Subcutaneous abdominal adipose tissue (tissue), 5 donors: ENCODE results near the gene FAM107B.

Experiments
- H3K27ac ChIP-seq: one replicate; pipeline ENCODE4 v1.7.0; 2013; ENCODE audit warnings: low read depth, mild to moderate bottlenecking, inconsistent platforms, low read length, moderate library complexity
- H3K27me3 ChIP-seq, 5 donors: one replicate each; pipeline ENCODE4 v1.7.0; 2013; ENCODE audit warnings: low read length in 5 of 5, inconsistent platforms in 1 of 5; ENCODE audit not compliant: control insufficient read depth in 5 of 5, insufficient read depth in 4 of 5
- H3K36me3 ChIP-seq, 5 donors: one replicate each; pipeline ENCODE4 v1.7.0; 2013; ENCODE audit warnings: low read length in 5 of 5; ENCODE audit not compliant: control insufficient read depth in 5 of 5, insufficient read depth in 5 of 5
- H3K4me1 ChIP-seq, 5 donors: one replicate each; pipeline ENCODE4 v1.7.0; 2013; ENCODE audit warnings: low read length in 5 of 5, mild to moderate bottlenecking in 3 of 5, moderate library complexity in 1 of 5; ENCODE audit not compliant: control insufficient read depth in 5 of 5, insufficient read depth in 5 of 5
- H3K4me3 ChIP-seq, 5 donors: one replicate each; pipeline ENCODE4 v1.7.0; 2013; ENCODE audit warnings: low read length in 5 of 5, low read depth in 1 of 5
- H3K9ac ChIP-seq, 5 donors: one replicate each; pipeline ENCODE4 v1.7.0; 2013; ENCODE audit warnings: low read length in 5 of 5, mild to moderate bottlenecking in 4 of 5, moderate library complexity in 3 of 5
- H3K9me3 ChIP-seq, 5 donors: one replicate each; pipeline ENCODE4 v1.7.0; 2013; ENCODE audit warnings: low read length in 5 of 5; ENCODE audit not compliant: control insufficient read depth in 5 of 5
- donor health status: healthy.
- donor health status: healthy.
- donor health status: healthy.
- donor health status: healthy.
- donor health status: healthy.

The FAM107B gene

GRCh38 chr10:14566498-14566897, 208.2 kb downstream of the FAM107B start:
- Histone ChIP-seq H3K36me3 (peaks cover 0 to 14% (median 9%) of the 10 kb centered on the region in 5 donors), H3K27ac (no peak overlapping the region), H3K27me3 (no peaks in the 10 kb centered on the region), H3K4me3 (no peak overlapping the region), H3K4me1 (peaks cover 4 to 77% (median 51%) of the 10 kb centered on the region in 5 donors), H3K9ac (no peak overlapping the region), H3K9me3 (peaks cover 0 to 4% (median 3%) of the 10 kb centered on the region in 5 donors)

DNA sequence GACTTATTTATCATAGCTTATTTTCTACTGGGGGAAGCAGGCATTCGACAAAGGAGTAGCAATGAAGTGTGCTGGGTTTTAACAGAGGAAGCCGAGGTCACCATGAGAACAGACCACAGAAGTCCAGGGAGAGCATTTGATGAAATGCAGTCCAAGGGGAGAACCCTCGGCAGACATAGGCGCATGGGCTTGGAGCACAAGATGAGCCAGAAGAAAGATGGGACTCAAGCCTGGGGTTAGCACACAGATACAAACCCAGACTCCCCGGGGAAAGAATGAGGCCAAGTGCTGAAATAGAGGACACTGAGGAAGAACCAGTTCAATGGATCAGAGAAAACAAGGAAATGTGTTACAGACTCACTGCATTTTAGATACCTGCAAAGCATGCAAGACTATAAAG, 209.5 kb downstream of the FAM107B start:
- H3K27ac ChIP-seq = peak overlapping the region; percentile 81
- H3K4me1 ChIP-seq = peaks cover 4 to 79% (median 58%) of the 10 kb centered on the region in 5 donors
- no peak overlapping the region for H3K4me3 ChIP-seq
- no peaks in the 10 kb centered on the region for H3K27me3 ChIP-seq
- peaks cover 0 to 4% (median 3%) of the 10 kb centered on the region in 5 donors for H3K9me3 ChIP-seq
- H3K36me3 ChIP-seq = peaks cover 0 to 14% (median 9%) of the 10 kb centered on the region in 5 donors
- peak overlapping the region in 1 of 5 donors; percentile 27 for H3K9ac ChIP-seq

- H3K9ac ChIP-seq = peak overlapping the region in 1 of 5 donors; percentile 27
- no peak overlapping the region for H3K4me3 ChIP-seq
- peaks cover 4 to 73% (median 58%) of the 10 kb centered on the region in 5 donors for H3K4me1 ChIP-seq
- H3K36me3 ChIP-seq = peaks cover 0 to 14% (median 9%) of the 10 kb centered on the region in 5 donors
- H3K27ac ChIP-seq = peak overlapping the region; percentile 81
- peaks cover 0 to 4% (median 3%) of the 10 kb centered on the region in 5 donors for H3K9me3 ChIP-seq
- no peaks in the 10 kb centered on the region for H3K27me3 ChIP-seq
These were observed 210.4 kb downstream of the FAM107B start for GRCh38 chr10:14564268-14564744.

DNA sequence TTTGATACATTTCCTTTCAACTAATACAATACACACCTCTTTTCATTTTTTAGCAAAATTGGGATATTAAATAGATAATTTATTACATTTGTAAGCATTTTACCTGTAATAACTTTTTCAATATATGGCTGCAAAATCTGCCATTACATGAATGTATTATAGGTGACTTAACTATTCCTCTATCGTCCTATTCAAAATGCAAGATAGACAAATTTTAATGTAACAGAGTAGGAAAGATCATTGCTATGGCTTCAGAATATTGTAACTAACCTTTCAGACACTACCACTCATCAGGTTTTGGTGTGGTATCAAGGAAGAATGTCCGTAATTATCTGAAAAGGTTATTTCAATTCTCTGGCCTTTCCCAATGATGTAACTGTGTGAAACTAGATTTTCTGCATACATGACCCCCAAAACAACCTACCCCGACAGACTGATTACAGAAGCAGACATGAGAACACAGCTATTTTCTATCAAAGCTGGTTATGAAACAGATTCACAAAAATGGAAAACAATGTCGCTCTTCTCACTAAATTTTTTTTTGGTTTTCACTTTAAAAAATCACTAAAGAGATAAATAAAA, 211.2 kb downstream of the FAM107B start:
- no peaks in the 10 kb centered on the region for H3K27me3 ChIP-seq
- H3K4me1 ChIP-seq = peaks cover 4 to 73% (median 58%) of the 10 kb centered on the region in 5 donors
- H3K9ac ChIP-seq = no peak overlapping the region
- no peak overlapping the region for H3K4me3 ChIP-seq
- H3K27ac ChIP-seq = peak overlapping the region; percentile 81
- peaks cover 0 to 11% (median 9%) of the 10 kb centered on the region in 5 donors for H3K36me3 ChIP-seq
- H3K9me3 ChIP-seq = peaks cover 0 to 4% (median 3%) of the 10 kb centered on the region in 5 donors

DNA sequence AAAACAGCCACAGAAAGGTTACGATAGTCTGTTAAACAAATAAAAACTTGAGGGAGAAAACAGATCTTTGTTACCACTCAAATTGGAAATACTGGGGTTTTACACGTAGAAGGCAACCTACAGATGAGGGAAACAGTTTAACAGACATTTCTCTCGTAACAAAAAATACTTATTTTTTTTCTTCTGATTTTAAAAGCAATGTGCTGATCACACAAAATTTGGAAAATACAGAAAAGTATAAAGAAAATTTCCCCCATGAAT, 211.7 kb downstream of the FAM107B start:
- no peak overlapping the region for H3K4me3 ChIP-seq
- no peak overlapping the region for H3K9ac ChIP-seq
- peaks cover 0 to 4% (median 3%) of the 10 kb centered on the region in 5 donors for H3K9me3 ChIP-seq
- peaks cover 4 to 72% (median 55%) of the 10 kb centered on the region in 5 donors for H3K4me1 ChIP-seq
- no peaks in the 10 kb centered on the region for H3K27me3 ChIP-seq
- H3K27ac ChIP-seq = peak overlapping the region; percentile 81
- H3K36me3 ChIP-seq = peaks cover 0 to 8% (median 5%) of the 10 kb centered on the region in 5 donors

DNA sequence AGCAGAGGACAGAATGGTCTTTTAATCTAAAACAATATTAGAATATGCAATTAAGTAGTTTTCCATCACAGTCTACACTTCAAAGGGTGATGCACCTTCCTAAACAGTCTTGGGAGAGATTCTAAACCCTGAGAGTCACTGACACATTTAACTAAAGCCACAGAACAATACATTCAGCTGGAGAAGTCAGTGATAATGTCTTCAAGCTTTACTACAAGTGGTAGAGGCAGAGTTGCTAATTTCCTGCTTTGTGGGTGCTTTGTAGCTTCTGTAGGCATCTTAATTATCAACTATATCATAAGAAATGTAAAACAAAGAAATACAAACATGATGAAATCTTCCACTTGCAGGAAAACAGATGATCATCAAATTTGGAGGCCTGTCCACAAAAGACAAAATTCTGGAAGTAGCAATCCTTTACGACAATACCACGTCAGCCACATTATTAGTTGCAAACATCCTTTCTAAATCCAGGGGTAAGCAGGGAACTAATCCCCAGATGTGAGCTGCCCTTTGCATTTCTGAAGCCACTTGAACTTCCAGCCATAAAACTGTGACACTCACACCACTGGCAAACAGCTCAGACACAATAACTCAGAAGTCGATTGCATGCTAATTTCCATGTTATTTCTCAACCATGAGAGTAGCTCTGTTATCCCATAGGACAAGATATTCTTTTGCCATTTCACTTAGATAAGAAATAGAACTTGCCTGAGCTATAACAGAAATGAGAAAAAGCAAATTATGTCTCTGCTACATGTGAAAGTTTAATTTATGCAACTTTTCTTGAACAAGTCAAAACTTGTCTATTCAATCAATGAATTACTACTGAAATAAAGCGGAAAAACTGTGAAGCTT, 212.2 kb downstream of the FAM107B start:
- H3K27me3 ChIP-seq = no peaks in the 10 kb centered on the region
- H3K27ac ChIP-seq = peak overlapping the region; percentile 81
- H3K4me1 ChIP-seq = peaks cover 2 to 66% (median 50%) of the 10 kb centered on the region in 5 donors
- H3K9ac ChIP-seq = no peak overlapping the region
- peaks cover 0 to 7% (median 3%) of the 10 kb centered on the region in 5 donors for H3K36me3 ChIP-seq
- peaks cover 0 to 4% (median 3%) of the 10 kb centered on the region in 5 donors for H3K9me3 ChIP-seq
- H3K4me3 ChIP-seq = no peak overlapping the region

DNA sequence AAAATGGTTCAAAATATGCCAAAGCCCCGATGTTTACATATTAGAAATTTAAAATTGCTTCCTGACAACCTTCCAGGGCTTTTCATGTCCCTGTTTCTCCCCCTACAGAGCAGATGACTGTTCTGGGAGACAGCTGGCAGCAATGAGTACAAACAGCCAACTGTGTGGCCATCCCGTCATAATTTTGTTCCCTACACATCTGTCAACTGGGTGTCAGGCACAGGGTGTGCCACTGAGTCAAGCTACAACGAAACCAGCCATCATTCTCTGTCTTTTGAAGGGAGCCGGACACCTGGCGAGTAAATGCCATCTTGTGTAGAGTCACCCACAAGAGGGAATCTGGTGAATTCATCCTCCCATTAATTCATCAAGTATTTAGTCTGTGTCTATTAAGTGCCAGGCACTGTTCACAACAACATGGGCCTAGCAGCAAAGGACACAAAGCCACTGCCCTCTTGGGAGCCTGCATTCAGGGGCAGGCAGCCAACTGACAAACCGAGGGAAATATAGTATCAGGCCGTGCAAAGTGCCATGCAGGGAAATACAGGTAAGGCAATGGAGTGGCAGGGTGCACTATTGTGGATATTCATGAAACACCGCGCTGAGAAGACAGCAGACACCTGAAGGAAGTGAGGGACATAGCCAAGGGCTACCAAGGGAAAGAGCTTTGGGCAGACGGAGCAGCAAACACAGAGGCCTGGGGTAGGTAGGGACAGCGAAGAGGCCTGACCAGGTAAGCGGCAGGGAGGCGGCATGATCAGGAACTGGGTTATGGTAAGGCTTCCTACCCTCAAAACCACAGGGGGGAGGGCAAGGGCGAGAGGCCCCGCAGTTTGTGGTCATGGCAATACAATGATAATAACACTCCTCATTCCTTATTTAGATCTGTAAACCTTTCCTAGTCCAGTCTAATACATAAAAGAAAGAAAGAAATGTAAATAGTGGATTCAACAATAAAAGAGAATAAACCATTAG, 213.6 kb downstream of the FAM107B start:
- Histone ChIP-seq H3K27me3 (no peaks in the 10 kb centered on the region), H3K9ac (no peak overlapping the region), H3K27ac (peak overlapping the region; percentile 81), H3K4me3 (no peak overlapping the region), H3K9me3 (peaks cover 0 to under 1% (median 0%) of the 10 kb centered on the region in 5 donors), H3K4me1 (peaks cover 4 to 61% (median 51%) of the 10 kb centered on the region in 5 donors), H3K36me3 (peaks cover 0 to 2% (median 0%) of the 10 kb centered on the region in 5 donors)

GRCh38 chr10:14560274-14560673, 214.4 kb downstream of the FAM107B start:
- H3K4me1 ChIP-seq = peaks cover 4 to 60% (median 50%) of the 10 kb centered on the region in 5 donors

DNA sequence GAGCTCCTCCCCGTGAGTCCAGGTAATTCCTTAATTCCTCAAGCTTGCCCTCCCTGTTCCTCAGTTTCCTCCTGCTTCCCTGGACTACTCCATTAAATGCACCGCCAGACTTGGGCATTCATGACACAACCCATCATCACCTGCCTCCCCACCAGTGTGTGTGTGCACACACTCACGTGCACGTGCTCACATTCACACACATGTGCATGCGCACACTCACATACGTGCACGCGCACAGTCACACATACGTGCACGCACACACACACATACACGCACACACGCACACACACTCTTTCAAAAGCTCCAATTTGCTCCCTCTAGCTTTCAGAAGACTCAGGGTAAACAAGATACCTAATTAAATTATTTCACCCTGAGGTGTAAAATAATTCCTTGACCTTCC, 216.7 kb downstream of the FAM107B start:
- Histone ChIP-seq H3K9me3 (no peaks in the 10 kb centered on the region), H3K27me3 (no peaks in the 10 kb centered on the region), H3K4me1 (peaks cover 4 to 59% (median 46%) of the 10 kb centered on the region in 5 donors), H3K27ac (no peak overlapping the region), H3K4me3 (no peak overlapping the region), H3K36me3 (no peaks in the 10 kb centered on the region), H3K9ac (no peak overlapping the region)

More at GRCh38 chr10:14560274-14560673, 214.4 kb downstream of the FAM107B start:
- Histone ChIP-seq H3K9ac (no peak overlapping the region), H3K9me3 (no peaks in the 10 kb centered on the region), H3K27ac (peak overlapping the region; percentile 81), H3K27me3 (no peaks in the 10 kb centered on the region), H3K4me3 (no peak overlapping the region), H3K36me3 (no peaks in the 10 kb centered on the region)
